ENCODE results near the gene FREM3. TPM values are rescaled to one million over a fixed set of nuclear protein-coding genes. Genes with fewer than 3 reads are reported as not detected.
A peak's percentile ranks its signal among the peaks of the same experiment; 100 is the strongest.

FREM3 gene
- total RNA-seq, 2 experiments from 2014 or later: not detected

GRCh38 chr4:143559757-143560147 is 140.7 kb downstream of the FREM3 start:
- Mint-ChIP-seq H3K4me3 (peak overlapping the region; percentile 77), H3K27ac (peak overlapping the region; percentile 81), H3K27me3 (no peaks in the 10 kb centered on the region), H3K4me1 (ENCODE audit: low read depth) (peaks cover 26% of the 10 kb centered on the region), H3K9me3 (no peaks in the 10 kb centered on the region), H3K36me3 (ENCODE audit: low read depth) (peaks cover 4% of the 10 kb centered on the region)
- peak; percentile 9 for ATAC-seq
- TF ChIP-seq, protein P1, sequence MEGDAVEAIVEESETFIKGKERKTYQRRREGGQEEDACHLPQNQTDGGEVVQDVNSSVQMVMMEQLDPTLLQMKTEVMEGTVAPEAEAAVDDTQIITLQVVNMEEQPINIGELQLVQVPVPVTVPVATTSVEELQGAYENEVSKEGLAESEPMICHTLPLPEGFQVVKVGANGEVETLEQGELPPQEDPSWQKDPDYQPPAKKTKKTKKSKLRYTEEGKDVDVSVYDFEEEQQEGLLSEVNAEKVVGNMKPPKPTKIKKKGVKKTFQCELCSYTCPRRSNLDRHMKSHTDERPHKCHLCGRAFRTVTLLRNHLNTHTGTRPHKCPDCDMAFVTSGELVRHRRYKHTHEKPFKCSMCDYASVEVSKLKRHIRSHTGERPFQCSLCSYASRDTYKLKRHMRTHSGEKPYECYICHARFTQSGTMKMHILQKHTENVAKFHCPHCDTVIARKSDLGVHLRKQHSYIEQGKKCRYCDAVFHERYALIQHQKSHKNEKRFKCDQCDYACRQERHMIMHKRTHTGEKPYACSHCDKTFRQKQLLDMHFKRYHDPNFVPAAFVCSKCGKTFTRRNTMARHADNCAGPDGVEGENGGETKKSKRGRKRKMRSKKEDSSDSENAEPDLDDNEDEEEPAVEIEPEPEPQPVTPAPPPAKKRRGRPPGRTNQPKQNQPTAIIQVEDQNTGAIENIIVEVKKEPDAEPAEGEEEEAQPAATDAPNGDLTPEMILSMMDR (IDR thresholded peaks at IDR 0.05): no peak
- CTCF ChIA-PET: interaction anchor here (1.1 to 2.8 kb wide), 5 partner anchors 9 to 584 kb away, joined by 3 to 22 read pairs (median 9); partner anchors contain the start of gene SMARCA5
- intact Hi-C loops (cut with micrococcal nuclease): no loop called here
- POLR2A ChIA-PET: no interaction called here
- DNase-seq: peak; percentile 24

- peak overlapping the region; percentile 81 for H3K27ac Mint-ChIP-seq
- H3K27me3 Mint-ChIP-seq: no peaks in the 10 kb centered on the region
- peak; percentile 73 for DNase-seq
- no peaks in the 10 kb centered on the region for H3K9me3 Mint-ChIP-seq
- peak overlapping the region; percentile 77 for H3K4me3 Mint-ChIP-seq
- intact Hi-C loops (cut with micrococcal nuclease): no loop called here
- TF ChIP-seq, protein P1 (IDR thresholded peaks at IDR 0.05): peak; percentile 52
- peaks cover 27% of the 10 kb centered on the region for H3K4me1 Mint-ChIP-seq (ENCODE audit: low read depth)
- ATAC-seq: peak; percentile 84
- ChIA-PET POLR2A (interaction anchor here (0.6 to 1.1 kb wide), 2 partner anchors 9 to 1574 kb away, joined by 4 to 6 read pairs; no protein-coding TSS in a partner anchor), CTCF (interaction anchor here (0.7 to 2.8 kb wide), 11 partner anchors 9 to 585 kb away, joined by 3 to 22 read pairs (median 4); partner anchors contain the start of gene SMARCA5)
- H3K36me3 Mint-ChIP-seq (ENCODE audit: low read depth): peaks cover 9% of the 10 kb centered on the region
These were observed 141.4 kb downstream of the FREM3 start for GRCh38 chr4:143558823-143559756.

- POLR2A ChIA-PET: interaction anchor here (0.6 to 1.1 kb wide), 2 partner anchors 9 to 1575 kb away, joined by 4 to 6 read pairs; no protein-coding TSS in a partner anchor
- CTCF ChIA-PET: interaction anchor here (0.7 to 2.8 kb wide), 9 partner anchors 8 to 44 kb away, joined by 4 to 22 read pairs (median 4); partner anchors contain the start of gene SMARCA5
- ATAC-seq (no peak), DNase-seq (no peak)
- TF ChIP-seq, protein P1 (IDR thresholded peaks at IDR 0.05): no peak
- H3K27me3 Mint-ChIP-seq: no peaks in the 10 kb centered on the region
- intact Hi-C loops (cut with micrococcal nuclease): no loop called here
- no peak overlapping the region for H3K27ac Mint-ChIP-seq
- no peaks in the 10 kb centered on the region for H3K9me3 Mint-ChIP-seq
- H3K36me3 Mint-ChIP-seq (ENCODE audit: low read depth): peaks cover 9% of the 10 kb centered on the region
- H3K4me3 Mint-ChIP-seq: no peak overlapping the region
- H3K4me1 Mint-ChIP-seq (ENCODE audit: low read depth): peaks cover 27% of the 10 kb centered on the region
These were observed 142.2 kb downstream of the FREM3 start for GRCh38 chr4:143558286-143558685.

- H3K9me3 Mint-ChIP-seq: no peaks in the 10 kb centered on the region
- no peak for DNase-seq
- H3K36me3 Mint-ChIP-seq (ENCODE audit: low read depth): peaks cover 24% of the 10 kb centered on the region
- intact Hi-C loops (cut with micrococcal nuclease): no loop called here
- CTCF ChIA-PET: no interaction called here
- peaks cover 27% of the 10 kb centered on the region for H3K4me1 Mint-ChIP-seq (ENCODE audit: low read depth)
- no peak overlapping the region for H3K27ac Mint-ChIP-seq
- no peak overlapping the region for H3K4me3 Mint-ChIP-seq
- H3K27me3 Mint-ChIP-seq: no peaks in the 10 kb centered on the region
- ATAC-seq: no peak
- POLR2A ChIA-PET: no interaction called here
- TF ChIP-seq, protein P1 (IDR thresholded peaks at IDR 0.05): no peak
These were observed 144.8 kb downstream of the FREM3 start for GRCh38 chr4:143555676-143556075.

Measured in activated CD8-positive, alpha-beta T cell treated with anti-CD3 and anti-CD28 coated beads for 36 hours (primary cell).